NCI-H2029 (cell line): ENCODE data around the gene CEP295NL.

Experiments used
- DNase-seq: peaks from one replicate; lab custom pipeline; 2025; lab: John Stamatoyannopoulos, UW

CEP295NL gene

GRCh38 chr17:78864117-78864516 lies 38.9 kb downstream of the CEP295NL start:
- no peak for DNase-seq

GRCh38 chr17:78862073-78863023 lies 40.7 kb downstream of the CEP295NL start:
- DNase-seq = peak; percentile 38

DNA sequence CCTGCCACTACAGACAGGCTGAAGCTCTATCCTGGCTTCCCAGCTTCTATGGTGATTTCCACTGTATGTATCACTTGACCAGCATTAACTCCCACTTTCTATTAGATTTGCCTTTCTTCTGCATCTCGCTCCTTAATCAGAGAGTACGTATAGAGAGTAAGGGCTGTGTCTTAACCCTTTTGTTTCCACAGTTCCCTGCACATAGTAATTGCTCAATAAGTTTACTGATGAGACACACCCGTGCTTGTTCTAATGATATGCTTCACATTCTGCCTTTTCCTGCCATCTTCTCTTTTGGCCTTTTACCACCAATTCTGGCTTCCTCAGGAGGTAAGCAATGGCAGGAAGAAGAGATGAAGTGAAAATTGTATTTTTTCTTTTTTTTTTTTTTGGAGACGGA lies 41.8 kb downstream of the CEP295NL start:
- DNase-seq = no peak

DNA sequence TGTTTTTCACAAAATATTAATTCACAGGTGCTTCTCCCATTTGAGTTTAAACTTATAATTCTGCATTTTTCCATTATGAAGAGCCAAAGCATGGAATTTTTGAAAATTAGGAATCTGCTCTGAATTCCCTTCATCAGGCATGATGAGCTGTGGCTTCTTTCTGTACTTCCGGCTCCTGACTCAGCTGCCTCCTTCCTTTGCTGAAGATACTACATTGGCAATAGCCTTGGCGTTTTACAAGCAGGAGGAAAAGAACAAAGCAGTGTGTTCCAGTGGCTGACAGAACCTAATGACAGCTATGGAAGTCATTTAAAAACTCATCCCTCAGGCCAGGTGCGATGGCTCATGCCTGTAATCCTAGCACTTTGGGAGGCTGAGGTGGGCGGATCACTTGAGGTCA lies 44.0 kb downstream of the CEP295NL start:
- DNase-seq = no peak

DNA sequence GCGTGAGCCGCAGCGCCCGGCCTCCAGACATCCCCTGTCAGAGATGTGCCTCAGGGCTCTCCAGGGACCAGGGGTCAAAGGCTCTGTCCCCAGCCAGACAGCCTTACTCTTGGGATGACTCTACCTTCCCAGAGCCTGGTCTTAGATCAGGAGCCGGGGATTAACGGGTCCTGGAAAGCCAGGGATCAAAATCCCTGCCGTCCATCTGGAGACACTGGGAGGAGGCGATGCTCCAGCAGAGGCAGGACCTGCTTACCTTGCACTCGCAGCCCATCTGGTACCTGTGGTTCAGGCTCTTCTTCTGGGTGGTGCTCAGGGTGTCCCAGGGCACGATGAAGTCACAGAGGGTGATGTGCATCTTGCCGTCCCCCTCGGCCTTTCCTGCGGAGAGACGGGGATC lies 45.7 kb downstream of the CEP295NL start:
- no peak for DNase-seq

DNA sequence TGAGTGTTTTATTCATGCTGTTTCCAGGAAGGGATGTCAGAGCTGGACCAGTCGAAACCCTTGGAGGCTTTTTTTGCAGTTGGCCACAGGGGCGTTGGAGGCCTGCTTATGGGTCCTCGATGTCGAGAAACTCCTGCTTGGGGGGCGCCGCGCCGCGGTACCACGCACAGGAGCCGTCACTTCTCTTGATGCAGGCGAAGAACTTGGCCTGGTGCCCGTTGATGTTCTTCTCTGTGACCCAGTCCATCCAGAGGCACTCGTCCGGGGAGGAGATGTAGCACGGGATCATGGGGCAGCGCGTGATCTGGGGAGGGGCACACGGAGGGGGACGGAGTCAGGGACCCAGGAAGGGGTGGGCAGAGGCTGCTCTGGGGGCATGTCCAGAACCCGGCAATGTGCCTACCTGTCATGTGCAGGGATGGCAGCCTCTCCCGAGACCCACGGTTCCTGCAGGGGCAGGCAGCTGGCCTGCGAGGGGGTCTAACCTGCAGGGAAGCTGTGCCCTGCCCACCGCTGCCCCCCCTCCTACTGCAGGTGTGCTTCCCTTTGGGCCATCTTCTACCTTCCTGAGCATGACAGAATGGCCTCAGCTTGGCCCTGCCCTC lies 47.3 kb downstream of the CEP295NL start:
- no peak for DNase-seq

- DNase-seq = no peak
Observed at GRCh38 chr17:78854508-78854907, 48.5 kb downstream of the CEP295NL start.

DNA sequence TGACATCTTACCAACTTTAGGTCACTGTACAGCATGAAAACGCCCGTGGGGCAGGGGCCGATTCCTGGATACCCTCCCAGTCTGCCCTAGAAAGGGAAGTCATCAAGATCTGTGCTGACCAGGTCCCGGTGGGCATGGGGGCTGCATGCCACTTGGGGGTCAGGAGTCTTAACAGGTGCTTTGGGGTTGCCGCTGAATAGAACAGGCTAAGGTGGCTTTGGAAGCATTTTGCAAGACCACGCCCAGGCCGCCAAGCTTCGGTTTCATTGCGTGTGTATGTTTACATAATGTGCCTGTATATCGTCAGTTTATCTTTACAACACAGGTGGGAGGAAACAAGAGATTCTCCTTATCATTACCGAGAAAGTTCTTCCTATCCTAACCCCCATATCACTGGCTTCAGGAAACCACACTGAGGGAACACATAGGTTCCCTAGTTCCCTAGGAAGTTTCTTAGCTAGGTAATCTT lies 49.0 kb downstream of the CEP295NL start:
- DNase-seq = no peak

DNA sequence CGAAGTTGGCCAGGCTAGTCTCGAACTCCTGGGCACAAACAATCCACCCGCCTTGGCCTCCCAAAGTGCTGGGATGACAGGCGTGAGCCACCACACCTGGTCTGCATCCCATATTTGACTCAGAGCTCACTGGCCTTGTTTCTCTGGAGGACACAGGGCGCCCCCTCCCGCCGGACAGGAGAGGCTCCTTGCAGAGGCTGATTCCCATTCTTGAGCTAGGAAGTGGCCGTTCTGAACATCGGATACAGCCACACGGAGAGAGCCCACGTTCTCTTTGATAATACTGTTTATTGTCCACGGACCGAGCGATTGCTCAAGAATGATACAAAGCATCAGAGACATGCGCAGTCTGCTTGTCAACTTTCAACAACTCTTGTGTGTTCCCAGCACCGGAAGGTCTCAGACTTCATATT lies 50.3 kb downstream of the CEP295NL start:
- no peak for DNase-seq

DNA sequence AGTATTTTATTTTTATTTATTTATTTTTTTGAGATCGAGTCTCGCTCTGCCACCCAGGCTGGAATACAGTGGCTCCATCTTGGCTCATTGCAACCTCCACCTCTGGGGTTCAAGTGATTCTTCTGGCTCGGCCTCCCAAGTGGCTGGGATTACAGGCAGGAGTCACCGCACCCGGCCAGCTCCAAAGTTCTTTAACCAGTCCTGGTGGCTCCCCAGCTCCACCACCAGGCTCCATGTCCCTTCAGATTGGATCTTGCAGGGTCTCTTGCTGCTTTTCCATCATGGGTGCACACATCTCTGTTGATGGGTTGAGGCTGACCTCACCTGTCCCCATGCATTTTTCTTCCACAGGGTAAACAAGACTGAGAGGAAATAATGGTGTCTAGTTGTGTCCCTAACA lies 54.0 kb downstream of the CEP295NL start:
- no peak for DNase-seq

GRCh38 chr17:78847052-78847451 lies 55.9 kb downstream of the CEP295NL start:
- DNase-seq = no peak

GRCh38 chr17:78844301-78845005 lies 58.5 kb downstream of the CEP295NL start:
- no peak for DNase-seq

DNA sequence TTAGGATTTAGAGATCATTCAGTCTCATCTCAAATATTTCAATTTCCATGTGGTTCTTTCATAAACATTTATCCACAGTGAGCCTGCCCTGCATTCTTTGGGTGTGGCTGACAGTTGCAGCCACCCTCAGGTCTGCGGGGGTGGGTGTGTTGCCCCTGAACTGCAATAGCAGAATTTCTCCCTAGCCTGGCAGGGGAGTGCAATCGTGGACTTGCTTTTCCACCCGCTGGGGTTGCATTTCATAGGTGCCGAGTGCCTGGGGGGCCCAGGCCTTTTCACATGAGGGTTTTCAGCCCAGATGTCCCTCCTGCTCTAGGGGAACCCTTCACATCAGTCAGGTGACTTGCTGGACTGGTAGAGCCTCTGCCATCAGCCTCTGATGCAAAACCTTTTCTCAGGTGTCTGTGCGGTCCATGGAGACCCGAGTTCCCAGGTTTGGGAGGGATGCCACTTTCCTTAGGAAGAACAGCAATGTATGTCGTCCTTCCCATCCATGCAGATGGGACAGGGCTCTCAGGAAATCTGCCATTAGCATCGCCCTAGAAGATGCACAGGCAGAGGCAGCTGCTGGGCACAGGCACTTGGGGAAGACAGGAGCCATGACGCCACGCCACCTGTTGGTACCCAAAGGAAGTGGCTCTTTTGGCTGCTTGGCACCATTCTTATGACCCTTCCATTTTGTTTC lies 60.0 kb downstream of the CEP295NL start:
- DNase-seq = peak; percentile 16

GRCh38 chr17:78840780-78841611 lies 62.0 kb downstream of the CEP295NL start, which contains the start of gene USP36:
USP36 (minus strand) TSS chr17:78840814; CDS start chr17:78836363, 4,451 bp downstream.
- peak; percentile 99 for DNase-seq
